ENCODE measurements around the gene PLEKHA1. TPM values are rescaled to one million over a fixed set of nuclear protein-coding genes. Genes with fewer than 3 reads are reported as not detected.

The PLEKHA1 gene
- total and polyA plus RNA-seq, 4 donors: 15.9 to 29.2 (median 22.9) TPM

- no peak for DNase-seq (ENCODE audit: low spot score)
- 88% methylated on average over 3 of the region's 3 CpGs for WGBS
- TF ChIP-seq JUND (IDR thresholded peaks at IDR 0.05): no peak
- TF ChIP-seq, protein P1, sequence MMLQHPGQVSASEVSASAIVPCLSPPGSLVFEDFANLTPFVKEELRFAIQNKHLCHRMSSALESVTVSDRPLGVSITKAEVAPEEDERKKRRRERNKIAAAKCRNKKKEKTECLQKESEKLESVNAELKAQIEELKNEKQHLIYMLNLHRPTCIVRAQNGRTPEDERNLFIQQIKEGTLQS (IDR thresholded peaks at IDR 0.05): no peak
- TF ChIP-seq RAD21 (IDR thresholded peaks at IDR 0.05): no peak
- TF ChIP-seq EGR1 (IDR thresholded peaks at IDR 0.05; ENCODE audit: low read depth in 2 of 2): no peak
- TF ChIP-seq HNF4A (conservative IDR thresholded peaks at IDR 0.05): no peak
- TF ChIP-seq HNF4G (IDR thresholded peaks at IDR 0.05): no peak
- no peak for TF ChIP-seq RXRA (IDR thresholded peaks at IDR 0.05)
- TF ChIP-seq YY1 (IDR thresholded peaks at IDR 0.05): no peak
- no peak for TF ChIP-seq GABPA (IDR thresholded peaks at IDR 0.05 in 1 of 2, conservative IDR thresholded peaks at IDR 0.05 in 1 of 2)
- TF ChIP-seq FOXA2 (IDR thresholded peaks at IDR 0.05): no peak
- TF ChIP-seq SP1 (IDR thresholded peaks at IDR 0.05): no peak
- TF ChIP-seq TAF1 (conservative IDR thresholded peaks at IDR 0.05): no peak
- no peak for TF ChIP-seq CTCF (IDR thresholded peaks at IDR 0.05; ENCODE audit: low read depth, low read length, missing input control)
- no peak for TF ChIP-seq REST (IDR thresholded peaks at IDR 0.05)
- H3K9ac ChIP-seq (ENCODE audit: low read depth in 1 of 2, low read length in 2 of 2): no peak overlapping the region
- H3K9me3 ChIP-seq (ENCODE audit: control insufficient read depth in 4 of 4, low read length in 3 of 4): no peaks in the 10 kb centered on the region
- H3K36me3 ChIP-seq (ENCODE audit: control insufficient read depth in 4 of 4, insufficient read depth in 3 of 4, low read depth in 1 of 4, low read length in 3 of 4): no peaks in the 10 kb centered on the region
- no peaks in the 10 kb centered on the region for H3K27me3 ChIP-seq (ENCODE audit: control insufficient read depth in 4 of 4, insufficient read depth in 4 of 4, low read length in 3 of 4)
- H3K27ac ChIP-seq (ENCODE audit: low read depth in 1 of 2, low read length in 2 of 2): no peak overlapping the region
- H3K4me1 ChIP-seq (ENCODE audit: control insufficient read depth in 4 of 4, insufficient read depth in 4 of 4, low read length in 3 of 4): peaks cover 0 to 2% (median 0%) of the 10 kb centered on the region in 4 donors
- H3K4me3 ChIP-seq (ENCODE audit: low read depth in 1 of 3, low read length in 3 of 3): no peak overlapping the region
Measured at GRCh38 chr10:122349758-122350369, 24.6 kb upstream of the PLEKHA1 start.

GRCh38 chr10:122350893-122351292 is 23.6 kb upstream of the PLEKHA1 start:
- H3K36me3 ChIP-seq (ENCODE audit: control insufficient read depth in 4 of 4, insufficient read depth in 3 of 4, low read depth in 1 of 4, low read length in 3 of 4): no peaks in the 10 kb centered on the region
- H3K4me1 ChIP-seq (ENCODE audit: control insufficient read depth in 4 of 4, insufficient read depth in 4 of 4, low read length in 3 of 4): peaks cover 0 to 2% (median 0%) of the 10 kb centered on the region in 4 donors
- H3K27ac ChIP-seq (ENCODE audit: low read depth in 1 of 2, low read length in 2 of 2): no peak overlapping the region
- H3K27me3 ChIP-seq (ENCODE audit: control insufficient read depth in 4 of 4, insufficient read depth in 4 of 4, low read length in 3 of 4): no peaks in the 10 kb centered on the region
- H3K4me3 ChIP-seq (ENCODE audit: low read depth in 1 of 3, low read length in 3 of 3): no peak overlapping the region
- TF ChIP-seq HNF4A (conservative IDR thresholded peaks at IDR 0.05) (peak; percentile 42 to 56), REST (IDR thresholded peaks at IDR 0.05) (no peak)
- WGBS: 77% methylated on average over 12 of the region's 12 CpGs
- no peak overlapping the region for H3K9ac ChIP-seq (ENCODE audit: low read depth in 1 of 2, low read length in 2 of 2)
- DNase-seq (ENCODE audit: low spot score): no peak
- no peaks in the 10 kb centered on the region for H3K9me3 ChIP-seq (ENCODE audit: control insufficient read depth in 4 of 4, low read length in 3 of 4)

Measured in liver (tissue), 9 donors.